Mesenchymal stem cell (in vitro differentiated cells and primary cell): ENCODE measurements around the gene MED29. TPM values are rescaled to one million over a fixed set of nuclear protein-coding genes. Genes with fewer than 3 reads are reported as not detected.

ENCODE experiments used
- small RNA-seq: library from polyadenylated mRNA; stranded (forward); fragments of <200 nt; extraction: miRNeasy Mini kit (QIAGEN cat#:217004); gene quantifications from one replicate; pipeline ENCODE3, GENCODE V24; 2013; ENCODE audit warnings: low read depth

Gene MED29

Small RNA genes lying within 50 kb of the gene (small RNA-seq; reads per million reads assigned to genes)
- gene AC011445.2 (1.2 reads per million), gene MIR4530 (not detected), gene RN7SL566P (not detected)
